Muscle layer of colon (tissue), 2 donors: ENCODE results near the gene KCNC3.

Source experiments
- H3K27ac ChIP-seq: one replicate; pipeline ENCODE4 v1.7.0; 2013; ENCODE audit warnings: low read depth, mild to moderate bottlenecking, low read length, moderate library complexity
- H3K27me3 ChIP-seq, 2 donors: one replicate each; pipeline ENCODE4 v1.7.0; 2013; ENCODE audit warnings: low read length in 2 of 2, mild to moderate bottlenecking in 2 of 2; ENCODE audit not compliant: insufficient read depth in 2 of 2, control insufficient read depth in 1 of 2
- H3K36me3 ChIP-seq: one replicate; pipeline ENCODE4 v1.7.0; 2013; ENCODE audit warnings: mild to moderate bottlenecking, low read length; ENCODE audit not compliant: insufficient read depth
- H3K4me1 ChIP-seq: one replicate; pipeline ENCODE4 v1.7.0; 2013; ENCODE audit warnings: mild to moderate bottlenecking, low read length; ENCODE audit not compliant: insufficient read depth
- H3K4me3 ChIP-seq, 2 donors: one replicate each; pipeline ENCODE4 v1.7.0; 2013; ENCODE audit warnings: low read length in 2 of 2, low read depth in 1 of 2, mild to moderate bottlenecking in 1 of 2, moderate library complexity in 1 of 2
- H3K9ac ChIP-seq: one replicate; pipeline ENCODE4 v1.7.0; 2013; ENCODE audit warnings: low read length
- H3K9me3 ChIP-seq: one replicate; pipeline ENCODE4 v1.7.0; 2013; ENCODE audit warnings: mild to moderate bottlenecking, low read length
- donor health status: abdominal sarcoma.
- donor health status: Adenocarcinoma of cecum.

KCNC3 gene

DNA sequence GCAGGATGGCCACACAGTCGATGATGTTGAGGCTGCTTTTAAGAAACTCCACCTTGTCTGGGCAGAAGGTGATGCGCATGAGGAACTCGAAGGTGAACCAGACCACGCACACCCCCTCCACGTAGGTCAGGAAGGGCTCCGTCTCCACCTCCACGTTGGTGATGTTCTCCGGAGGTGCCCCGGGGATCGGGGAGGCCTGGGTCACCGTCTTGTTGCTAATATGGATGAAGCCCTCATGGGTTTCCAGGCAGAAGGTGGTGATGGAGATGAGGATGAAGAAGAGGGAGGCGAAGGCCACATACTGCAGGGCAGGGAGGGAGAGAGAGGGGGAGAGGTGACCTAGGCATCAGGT, 5.4 kb downstream of the KCNC3 start:
- no peak overlapping the region for H3K4me3 ChIP-seq
- H3K4me1 ChIP-seq: peaks cover 6% of the 10 kb centered on the region
- no peak overlapping the region for H3K27ac ChIP-seq
- no peaks in the 10 kb centered on the region for H3K36me3 ChIP-seq
- peaks cover 18 to 38% of the 10 kb centered on the region in 2 donors for H3K27me3 ChIP-seq
- H3K9ac ChIP-seq: no peak overlapping the region
- H3K9me3 ChIP-seq: no peaks in the 10 kb centered on the region

DNA sequence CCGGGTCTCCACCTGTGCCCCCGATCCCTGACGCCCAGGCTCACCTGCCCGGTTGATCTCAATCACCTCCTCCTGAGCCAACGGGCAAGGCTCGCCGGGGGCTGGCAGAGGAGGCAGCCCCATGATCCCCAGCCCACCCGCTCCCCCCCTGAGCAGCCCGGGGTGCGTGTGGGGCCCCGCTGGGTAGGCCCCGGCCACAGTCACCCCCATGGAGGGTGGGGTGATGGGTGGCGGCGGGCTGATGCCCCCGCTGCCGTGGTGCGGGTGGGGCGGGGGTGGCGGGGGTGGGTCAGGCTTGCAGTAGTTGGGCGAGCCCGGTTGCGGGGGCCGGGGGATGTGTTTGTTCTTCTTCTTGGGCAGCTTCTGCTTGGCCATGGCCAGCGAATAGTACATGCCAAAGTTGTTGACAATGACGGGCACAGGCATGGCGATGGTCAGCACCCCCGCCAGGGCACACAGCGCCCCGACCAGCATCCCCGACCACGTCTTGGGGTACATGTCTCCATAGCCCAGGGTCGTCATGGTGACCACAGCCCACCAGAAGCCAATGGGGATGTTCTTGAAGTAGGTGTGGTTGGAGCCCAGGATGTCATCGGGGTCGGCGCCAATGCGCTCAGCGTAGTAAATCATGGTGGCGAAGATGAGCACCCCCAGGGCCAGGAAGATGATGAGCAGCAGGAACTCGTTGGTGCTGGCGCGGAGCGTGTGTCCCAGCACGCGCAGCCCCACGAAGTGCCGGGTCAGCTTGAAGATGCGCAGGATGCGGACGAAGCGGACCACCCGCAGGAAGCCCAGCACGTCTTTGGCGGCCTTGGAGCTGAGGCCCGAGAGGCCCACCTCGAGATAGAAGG, 6.0 kb downstream of the KCNC3 start:
- H3K27ac ChIP-seq: no peak overlapping the region
- H3K9me3 ChIP-seq: no peaks in the 10 kb centered on the region
- H3K4me1 ChIP-seq: peaks cover 6% of the 10 kb centered on the region
- H3K9ac ChIP-seq: no peak overlapping the region
- H3K27me3 ChIP-seq: peaks cover 18 to 34% of the 10 kb centered on the region in 2 donors
- H3K36me3 ChIP-seq: no peaks in the 10 kb centered on the region
- no peak overlapping the region for H3K4me3 ChIP-seq

DNA sequence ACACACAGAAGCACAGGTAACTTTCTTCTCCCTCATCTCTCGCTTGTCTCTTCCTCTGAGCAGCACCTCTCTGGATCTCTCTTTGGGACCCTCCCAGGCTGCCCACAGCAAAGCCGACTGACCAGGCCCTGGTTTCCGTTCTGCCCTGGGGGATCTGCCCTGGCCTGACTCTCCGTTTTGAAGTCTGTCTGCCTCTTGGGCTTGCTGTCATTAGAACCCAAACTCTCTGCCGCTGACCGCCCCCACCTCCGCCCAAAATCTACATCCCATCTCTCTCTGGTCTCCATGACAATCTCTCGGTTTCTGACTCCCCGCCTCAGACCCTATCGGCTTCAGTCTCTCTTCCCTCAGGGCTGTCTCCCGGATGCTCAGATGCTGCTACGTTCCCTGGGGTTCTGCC, 6.9 kb downstream of the KCNC3 start:
- no peak overlapping the region for H3K9ac ChIP-seq
- no peaks in the 10 kb centered on the region for H3K36me3 ChIP-seq
- H3K27me3 ChIP-seq: peaks cover 12 to 26% of the 10 kb centered on the region in 2 donors
- no peak overlapping the region for H3K27ac ChIP-seq
- H3K4me1 ChIP-seq: peaks cover 6% of the 10 kb centered on the region
- H3K4me3 ChIP-seq: no peak overlapping the region
- H3K9me3 ChIP-seq: no peaks in the 10 kb centered on the region

DNA sequence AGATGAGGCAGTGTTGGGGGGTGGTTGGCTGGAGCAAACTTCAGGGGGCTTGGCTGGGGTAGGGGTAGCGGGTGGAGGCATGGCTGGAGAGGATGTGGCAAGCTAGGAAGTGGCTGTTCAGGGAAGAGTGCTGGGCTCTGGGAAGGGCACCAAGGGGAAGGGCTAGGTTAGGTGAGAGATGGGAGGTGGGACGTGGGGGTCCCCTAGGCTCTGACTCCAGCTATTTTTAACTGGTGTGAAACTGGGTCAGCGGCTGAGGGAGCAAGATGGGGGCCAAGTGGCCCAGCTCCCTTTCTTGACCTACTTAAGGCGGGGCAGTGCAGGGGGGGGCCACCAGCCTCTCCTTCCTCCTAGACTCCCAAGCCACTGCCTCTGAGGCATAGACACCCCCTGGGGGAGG, 7.3 kb downstream of the KCNC3 start:
- H3K4me1 ChIP-seq: peaks cover 6% of the 10 kb centered on the region
- no peak overlapping the region for H3K27ac ChIP-seq
- no peaks in the 10 kb centered on the region for H3K36me3 ChIP-seq
- no peak overlapping the region for H3K9ac ChIP-seq
- no peak overlapping the region for H3K4me3 ChIP-seq
- no peaks in the 10 kb centered on the region for H3K9me3 ChIP-seq
- peaks cover 8 to 22% of the 10 kb centered on the region in 2 donors for H3K27me3 ChIP-seq

DNA sequence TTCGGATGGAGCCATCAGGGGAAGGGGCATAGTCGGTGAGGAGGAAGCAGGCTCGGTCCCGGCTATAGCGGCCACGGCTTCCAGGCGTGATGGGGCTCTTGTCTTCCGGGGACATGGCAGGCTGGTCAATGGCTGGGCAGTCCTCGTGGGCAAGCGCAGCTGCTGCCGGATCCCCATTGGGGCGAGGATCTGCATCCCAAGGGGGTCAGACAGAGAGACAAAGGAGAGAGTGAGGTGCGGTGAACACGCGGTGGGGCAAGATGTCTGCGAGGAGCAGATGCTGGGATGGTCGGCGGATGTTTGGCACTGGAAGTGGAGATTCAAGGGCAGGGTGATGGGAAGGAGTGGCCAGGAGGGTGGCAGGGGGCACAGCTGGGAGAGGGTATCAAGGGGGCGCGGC, 8.6 kb downstream of the KCNC3 start:
- H3K36me3 ChIP-seq: no peaks in the 10 kb centered on the region
- H3K9ac ChIP-seq: no peak overlapping the region
- no peak overlapping the region for H3K27ac ChIP-seq
- no peak overlapping the region for H3K4me3 ChIP-seq
- H3K27me3 ChIP-seq: peaks cover 0 to 19% of the 10 kb centered on the region in 2 donors
- no peaks in the 10 kb centered on the region for H3K9me3 ChIP-seq
- no peaks in the 10 kb centered on the region for H3K4me1 ChIP-seq

DNA sequence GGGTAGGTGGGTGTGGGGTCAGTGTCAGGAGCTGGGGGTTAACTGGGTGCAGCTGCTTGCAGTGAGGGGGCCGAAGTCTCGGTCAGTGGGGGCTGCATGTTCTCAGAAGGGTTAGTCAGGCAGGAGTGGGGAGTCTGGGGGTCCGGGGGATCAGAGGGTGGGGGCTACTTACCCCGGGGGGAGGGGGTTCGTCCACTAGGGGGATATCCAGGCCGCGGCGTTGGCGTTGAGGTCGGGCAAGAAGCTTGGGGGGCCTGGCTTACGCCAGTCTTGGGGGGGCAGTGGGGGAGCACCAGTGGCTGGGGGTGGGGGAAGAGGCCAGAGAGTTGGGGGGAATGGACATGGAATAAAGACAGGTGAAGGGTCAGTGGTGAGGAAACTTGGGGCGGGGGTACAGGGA, 9.1 kb downstream of the KCNC3 start:
- Histone ChIP-seq H3K4me1 (no peaks in the 10 kb centered on the region), H3K27me3 (peaks cover 0 to 23% of the 10 kb centered on the region in 2 donors), H3K27ac (no peak overlapping the region), H3K9ac (no peak overlapping the region), H3K36me3 (no peaks in the 10 kb centered on the region), H3K4me3 (no peak overlapping the region), H3K9me3 (no peaks in the 10 kb centered on the region)

DNA sequence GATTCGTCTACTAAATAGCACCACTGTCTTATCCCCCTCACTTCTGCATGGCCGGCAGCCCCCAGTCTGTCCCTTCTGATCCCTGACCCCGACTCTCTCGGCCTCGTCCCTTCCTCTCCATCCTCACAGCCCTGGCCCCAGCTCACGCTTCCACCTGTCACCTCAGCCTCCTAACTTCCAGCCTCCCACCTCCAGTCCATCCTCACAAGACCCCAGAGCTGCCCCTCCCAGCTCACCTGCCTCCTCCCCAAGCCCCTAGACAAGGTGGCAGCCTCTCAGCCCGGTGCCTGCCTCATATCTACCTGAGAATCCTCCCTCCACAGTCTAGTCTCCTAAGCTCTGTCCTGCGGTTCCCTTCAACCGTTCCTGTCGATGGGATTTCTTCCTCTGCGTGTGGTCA, 10.0 kb downstream of the KCNC3 start:
- no peak overlapping the region for H3K27ac ChIP-seq
- no peak overlapping the region for H3K4me3 ChIP-seq
- no peak overlapping the region for H3K9ac ChIP-seq
- no peaks in the 10 kb centered on the region for H3K4me1 ChIP-seq
- H3K9me3 ChIP-seq: no peaks in the 10 kb centered on the region
- no peaks in the 10 kb centered on the region for H3K36me3 ChIP-seq
- H3K27me3 ChIP-seq: peaks cover 0 to 32% of the 10 kb centered on the region in 2 donors

DNA sequence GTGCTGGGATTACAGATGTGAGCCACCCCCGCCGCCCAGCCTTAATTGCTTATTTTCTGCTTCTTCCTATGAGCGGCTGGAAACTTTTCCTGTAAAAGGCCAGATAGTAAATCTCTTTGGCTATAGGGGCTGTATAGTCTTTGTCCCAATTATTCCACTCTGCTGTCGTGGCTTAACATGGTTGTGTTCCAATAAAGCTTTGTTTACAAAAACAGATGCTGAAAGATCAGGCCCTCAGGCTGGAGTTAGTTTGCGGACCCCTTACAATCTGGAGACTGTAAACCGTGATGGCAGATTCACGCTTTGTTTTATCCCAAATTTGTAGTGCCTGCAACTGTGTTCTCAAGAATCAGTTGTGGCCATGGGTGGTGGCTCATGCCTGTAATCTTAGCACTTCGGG, 10.7 kb downstream of the KCNC3 start:
- Histone ChIP-seq H3K27me3 (peaks cover 4 to 38% of the 10 kb centered on the region in 2 donors), H3K4me1 (no peaks in the 10 kb centered on the region)

DNA sequence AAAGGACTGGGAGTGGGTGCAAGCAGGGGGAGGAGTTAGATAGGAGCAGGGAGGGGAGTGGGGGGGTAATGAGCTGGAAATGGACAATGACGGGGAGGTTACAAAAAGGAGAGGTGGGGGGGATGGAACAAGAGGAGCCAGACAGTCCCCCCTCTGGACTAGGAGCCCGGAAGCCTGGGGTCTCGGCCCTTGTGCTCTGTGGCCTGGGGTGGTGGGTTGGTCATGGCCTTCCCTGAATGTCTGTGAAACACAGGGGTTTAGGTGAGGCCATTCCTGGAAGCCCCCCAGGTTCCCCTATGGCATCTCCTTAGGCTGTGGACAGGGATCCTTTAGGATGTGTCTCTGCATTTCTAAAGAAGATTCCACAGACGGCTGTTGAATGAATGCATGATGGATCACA, 12.1 kb downstream of the KCNC3 start:
- Histone ChIP-seq H3K9ac (no peak overlapping the region), H3K27me3 (peaks cover 12 to 48% of the 10 kb centered on the region in 2 donors), H3K27ac (no peak overlapping the region)

More for the DNA sequence above, 10.7 kb downstream of the KCNC3 start:
- H3K36me3 ChIP-seq: no peaks in the 10 kb centered on the region
- no peak overlapping the region for H3K27ac ChIP-seq
- no peak overlapping the region for H3K4me3 ChIP-seq
- no peak overlapping the region for H3K9ac ChIP-seq
- H3K9me3 ChIP-seq: no peaks in the 10 kb centered on the region

DNA sequence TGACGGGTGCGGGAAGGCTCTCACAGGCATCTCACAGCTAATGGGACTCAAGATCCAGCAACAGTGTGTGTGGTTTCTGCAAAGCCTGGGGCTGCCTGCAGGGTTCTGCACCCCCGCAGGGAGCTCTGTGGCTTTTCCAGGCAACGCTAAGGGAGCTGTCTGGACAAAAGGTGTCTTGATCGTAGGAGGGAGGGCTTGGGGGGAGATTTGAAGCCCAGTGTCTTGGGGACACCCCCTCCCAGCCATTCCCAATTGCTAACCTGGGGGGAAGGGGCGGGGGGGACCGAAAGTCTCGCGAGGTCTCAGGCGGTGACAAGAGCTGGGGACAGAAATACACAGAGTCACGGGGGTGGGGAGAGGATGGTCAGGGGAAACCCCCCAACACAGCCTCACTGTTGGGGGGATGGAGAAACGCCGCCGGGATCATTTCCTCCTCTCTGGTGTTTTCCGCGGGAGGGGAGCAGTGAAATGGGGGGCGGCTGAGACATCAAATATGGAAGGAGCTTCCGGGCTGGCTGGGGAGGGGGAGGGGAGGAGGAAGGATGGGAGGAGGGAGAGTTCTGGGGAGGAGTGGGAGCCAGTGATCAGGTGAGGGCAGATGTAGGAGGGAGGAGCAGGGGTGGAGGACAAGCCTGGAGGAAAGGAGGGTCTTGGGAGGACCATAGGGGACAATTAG, 13.3 kb downstream of the KCNC3 start:
- H3K4me3 ChIP-seq: no peak overlapping the region
- H3K36me3 ChIP-seq: no peaks in the 10 kb centered on the region
- H3K9ac ChIP-seq: no peak overlapping the region
- peaks cover 12 to 57% of the 10 kb centered on the region in 2 donors for H3K27me3 ChIP-seq
- no peak overlapping the region for H3K27ac ChIP-seq
- H3K9me3 ChIP-seq: no peaks in the 10 kb centered on the region
- no peaks in the 10 kb centered on the region for H3K4me1 ChIP-seq

More for the DNA sequence above, 12.1 kb downstream of the KCNC3 start:
- no peak overlapping the region for H3K4me3 ChIP-seq
- no peaks in the 10 kb centered on the region for H3K4me1 ChIP-seq
- no peaks in the 10 kb centered on the region for H3K36me3 ChIP-seq
- no peaks in the 10 kb centered on the region for H3K9me3 ChIP-seq

DNA sequence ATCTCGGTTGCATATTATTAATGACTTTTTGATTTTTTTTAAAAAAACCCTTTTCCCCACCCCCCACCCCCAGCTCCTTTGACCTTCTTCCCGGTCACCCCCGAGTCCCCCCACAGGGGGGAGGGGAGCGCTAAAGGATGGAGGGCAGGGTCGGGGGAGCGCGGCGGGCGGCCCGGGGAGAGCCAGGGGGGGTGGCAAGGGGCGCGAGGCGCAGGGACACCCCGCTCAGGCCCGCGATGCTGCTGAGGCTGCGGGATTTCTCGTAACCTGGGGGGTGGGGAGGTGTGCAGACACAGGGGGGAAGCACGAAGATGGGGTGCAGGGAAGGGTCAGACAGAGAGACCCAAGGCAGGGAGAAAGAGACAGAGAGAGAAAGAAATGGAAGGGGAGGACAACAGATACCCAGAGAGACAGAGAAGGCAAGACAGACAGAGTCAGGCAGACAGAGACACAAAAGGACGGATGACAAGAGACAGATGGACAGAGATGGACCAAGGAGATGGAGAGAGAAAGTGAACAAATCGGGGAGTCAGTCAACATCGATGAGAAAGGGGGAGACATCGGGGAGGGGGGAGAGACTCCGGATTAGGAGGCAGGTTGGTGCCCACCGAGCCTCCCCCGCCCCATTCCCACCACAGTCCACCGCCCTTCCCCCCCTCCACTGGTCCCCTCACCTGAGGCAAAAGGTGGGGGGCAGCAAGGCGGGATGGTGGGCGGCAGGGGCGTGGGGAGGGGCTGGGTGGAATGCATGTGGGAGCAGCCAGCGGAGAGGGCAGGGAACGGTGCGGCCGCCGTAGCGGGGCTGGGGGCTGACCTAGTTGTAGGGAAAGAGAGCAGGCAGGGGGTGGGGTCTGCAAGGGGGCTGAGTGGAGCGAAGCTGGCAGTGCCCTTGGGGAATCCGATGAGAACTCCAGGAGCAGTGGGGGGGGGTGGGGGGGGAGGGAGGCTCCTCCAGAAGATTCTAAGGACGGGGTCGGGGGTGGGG, 14.2 kb downstream of the KCNC3 start:
- Histone ChIP-seq H3K9me3 (no peaks in the 10 kb centered on the region), H3K9ac (no peak overlapping the region), H3K27me3 (peaks cover 12 to 54% of the 10 kb centered on the region in 2 donors), H3K4me1 (no peaks in the 10 kb centered on the region), H3K36me3 (no peaks in the 10 kb centered on the region), H3K27ac (no peak overlapping the region), H3K4me3 (no peak overlapping the region)
